GM23248 (cell line): Measurements from ENCODE around the gene RPL29. TPM values are rescaled to one million over a fixed set of nuclear protein-coding genes. Genes with fewer than 3 reads are reported as not detected.
A peak's percentile ranks its signal among the peaks of the same experiment; 100 is the strongest.

Source experiments
- DNase-seq: peaks from one replicate; pipeline ENCODE4 v3.0.0-alpha.2; 2015
- H2AFZ ChIP-seq: fragments of 200-600 bp; sonication (generic); 2 replicates; pipeline ENCODE4 v1.6.1; 2016; ENCODE audit warnings: antibody characterized with exemption
- H3F3A ChIP-seq: fragments of 200-600 bp; sonication (generic); 2 replicates; pipeline ENCODE4 v1.6.1; 2016; ENCODE audit warnings: mild to moderate bottlenecking, antibody characterized with exemption, mixed run types; ENCODE audit not compliant: insufficient read depth
- H3K27ac ChIP-seq: fragments of 200-600 bp; sonication (generic); 2 replicates; pipeline ENCODE4 v1.5.1; 2016; ENCODE audit warnings: mild to moderate bottlenecking
- H3K27me3 ChIP-seq: fragments of 200-600 bp; sonication (generic); replicated peaks from 2 replicates; pipeline ENCODE4 v1.6.1; 2016; ENCODE audit warnings: mild to moderate bottlenecking; ENCODE audit not compliant: insufficient read depth
- H3K36me3 ChIP-seq: fragments of 200-600 bp; sonication (generic); 2 replicates; pipeline ENCODE4 v1.6.1; 2016; ENCODE audit warnings: low read depth, mild to moderate bottlenecking
- H3K4me1 ChIP-seq: fragments of 200-600 bp; sonication (generic); 2 replicates; pipeline ENCODE4 v1.6.1; 2016; ENCODE audit warnings: mild to moderate bottlenecking; ENCODE audit not compliant: insufficient read depth
- H3K4me2 ChIP-seq: fragments of 200-600 bp; sonication (generic); one replicate; pipeline ENCODE4 v1.6.1; 2016; ENCODE audit warnings: mild to moderate bottlenecking; ENCODE audit not compliant: unreplicated experiment
- H3K4me3 ChIP-seq: fragments of 200-600 bp; sonication (generic); 2 replicates; pipeline ENCODE4 v1.5.1; 2016; ENCODE audit warnings: mild to moderate bottlenecking
- H3K79me2 ChIP-seq: fragments of 200-600 bp; sonication (generic); 2 replicates; pipeline ENCODE4 v1.6.1; 2016; ENCODE audit warnings: mild to moderate bottlenecking; ENCODE audit not compliant: insufficient read depth
- H3K9ac ChIP-seq: fragments of 200-600 bp; sonication (generic); 2 replicates; pipeline ENCODE4 v1.6.1; 2016; ENCODE audit warnings: mild to moderate bottlenecking
- H3K9me2 ChIP-seq: fragments of 200-600 bp; sonication (generic); 2 replicates; pipeline ENCODE4 v1.6.1; 2016; ENCODE audit warnings: mixed run types, mild to moderate bottlenecking, moderate library complexity; ENCODE audit not compliant: insufficient read depth
- H3K9me3 ChIP-seq: fragments of 200-600 bp; sonication (generic); one replicate; pipeline ENCODE4 v1.6.1; 2017; ENCODE audit warnings: low read depth
- H4K20me1 ChIP-seq: fragments of 200-600 bp; sonication (generic); 2 replicates; pipeline ENCODE4 v1.6.0; 2016; ENCODE audit not compliant: insufficient read depth
- EZH2 ChIP-seq: fragments of 200-600 bp; sonication (generic); IDR thresholded peaks from 2 replicates; pipeline ENCODE4 v1.6.1; 2018; ENCODE audit warnings: antibody characterized with exemption, mild to moderate bottlenecking; ENCODE audit not compliant: insufficient read depth, poor library complexity, severe bottlenecking
- EZH2phosphoT487 ChIP-seq: fragments of 200-600 bp; sonication (generic); IDR thresholded peaks from 2 replicates; pipeline ENCODE4 v1.6.1; 2018; ENCODE audit warnings: antibody characterized with exemption, moderate library complexity, mild to moderate bottlenecking, low read depth; ENCODE audit not compliant: insufficient read depth
- WGBS, 2 experiments: methylation state at CpG; one replicate each; pipeline ENCODE4 v1.1.6; 2015 to 2017; ENCODE audit warnings: low lambda C conversion rate in 2 of 2, low coverage in 1 of 2; ENCODE audit errors: missing lambda C conversion rate in 2 of 2; 5-methylcytosine and 5-hydroxymethylcytosine counted together
- in situ Hi-C: fragments of 300-500 bp; cut with MboI; formaldehyde crosslinking; loops from 2 replicates; pipeline ENCODE4 v1.15.0; 2020
- polyA plus RNA-seq: library from polyadenylated mRNA; unstranded; fragments of >200 nt; fragmentation: Nextera tagmentation; extraction: Ambion mirVana; gene quantifications from 2 replicates; pipeline ENCODE4 v1.2.1, GENCODE V29; 2016
- total RNA-seq: library from RNA; depleted of rRNA; stranded (reverse); fragments of >200 nt; shearing (Covaris generic); gene quantifications from 2 replicates; pipeline ENCODE4 v1.2.3, GENCODE V29; 2014

Gene RPL29
- total and polyA plus RNA-seq, 2 experiments from 2014 or later, result 690 to 1,164 TPM

DNA sequence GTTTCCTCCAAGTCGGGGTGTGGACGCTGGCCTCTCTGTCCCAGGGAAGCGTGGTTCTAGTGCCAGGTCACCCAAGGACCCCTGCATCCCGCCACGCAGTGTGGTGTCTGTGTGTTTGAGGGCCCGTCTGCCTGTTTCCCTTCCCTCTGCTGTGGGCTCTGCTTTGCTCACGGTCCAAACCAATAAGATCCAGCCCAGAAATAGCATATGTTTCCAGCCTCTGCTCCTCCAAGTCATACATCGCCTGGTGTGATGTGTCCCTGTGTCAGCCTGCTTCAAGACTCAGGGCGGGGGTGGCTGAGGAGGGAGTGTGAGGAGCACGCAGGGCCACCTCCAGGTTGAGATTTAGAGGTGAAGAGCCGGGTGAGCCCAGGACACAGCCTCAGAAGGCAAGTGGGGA is 21.9 kb upstream of the RPL29 start:
- Histone ChIP-seq H3K36me3 (no peaks in the 10 kb centered on the region), H3K4me1 (no peaks in the 10 kb centered on the region), H3K27ac (no peak overlapping the region), H3F3A (no peaks in the 10 kb centered on the region), H3K79me2 (no peaks in the 10 kb centered on the region), H2AFZ (no peak overlapping the region), H3K27me3 (no peaks in the 10 kb centered on the region), H4K20me1 (no peaks in the 10 kb centered on the region), H3K9me3 (no peaks in the 10 kb centered on the region), H3K4me3 (no peak overlapping the region), H3K9ac (no peak overlapping the region), H3K9me2 (no peaks in the 10 kb centered on the region), H3K4me2 (no peak overlapping the region)
- in situ Hi-C loops, result no loop called here
- TF ChIP-seq EZH2phosphoT487 (no peak), EZH2 (no peak)
- peak; percentile 27 for DNase-seq
- 66 to 77% methylated on average over 11 of the region's 11 CpGs for WGBS, 2 experiments

DNA sequence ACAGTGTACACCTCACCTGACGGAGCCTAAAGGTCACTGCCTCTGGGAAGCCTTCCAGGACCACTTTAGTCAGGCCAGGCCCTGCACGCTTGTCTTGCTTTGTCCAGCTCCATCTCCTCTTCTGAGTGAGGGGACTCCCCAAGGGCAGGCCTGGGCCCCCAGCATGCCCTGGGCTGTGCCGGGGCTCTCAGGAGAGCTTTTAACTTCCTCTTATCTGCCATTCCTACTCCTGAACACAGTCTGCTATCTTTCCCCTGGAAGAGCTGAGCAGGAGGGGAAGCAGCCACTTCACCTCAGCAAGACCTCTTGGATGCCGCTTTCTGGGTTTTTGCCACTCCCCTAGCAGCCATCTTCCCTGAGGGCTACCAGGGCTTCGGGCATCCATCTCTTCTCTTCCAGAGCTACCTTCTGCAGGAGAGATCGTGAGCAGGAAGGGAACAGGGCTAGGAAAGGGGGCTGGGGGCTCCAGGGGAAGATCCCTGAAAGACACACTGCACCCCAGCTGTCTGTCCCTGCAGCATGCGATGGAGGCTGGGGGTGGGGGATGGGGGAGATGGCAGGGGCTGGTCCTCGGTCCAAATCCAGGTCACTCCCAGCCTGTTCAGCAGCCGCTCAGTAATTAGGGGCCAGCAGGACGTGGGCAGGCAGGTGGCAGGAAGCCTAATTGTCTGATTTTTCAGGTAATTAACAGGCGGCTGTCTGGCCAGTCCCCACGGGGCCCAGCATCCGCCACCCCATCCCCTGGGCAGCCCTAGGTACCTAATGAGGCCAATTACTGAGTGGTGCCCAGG is 19.9 kb upstream of the RPL29 start:
- WGBS, 2 experiments, result 79 to 82% methylated on average over 12 to 13 of the region's 13 CpGs
- no peak overlapping the region for H3K27ac ChIP-seq
- H4K20me1 ChIP-seq, result no peaks in the 10 kb centered on the region
- TF ChIP-seq EZH2phosphoT487 (no peak), EZH2 (no peak)
- H3K27me3 ChIP-seq, result no peaks in the 10 kb centered on the region
- H3K4me3 ChIP-seq, result no peak overlapping the region
- H3K4me2 ChIP-seq, result no peak overlapping the region
- no peak overlapping the region for H3K9ac ChIP-seq
- in situ Hi-C loops, result no loop called here
- DNase-seq, result no peak
- H3K4me1 ChIP-seq, result no peaks in the 10 kb centered on the region
- no peaks in the 10 kb centered on the region for H3K79me2 ChIP-seq
- H2AFZ ChIP-seq, result no peak overlapping the region
- no peaks in the 10 kb centered on the region for H3K9me3 ChIP-seq
- no peaks in the 10 kb centered on the region for H3F3A ChIP-seq
- no peaks in the 10 kb centered on the region for H3K9me2 ChIP-seq
- H3K36me3 ChIP-seq, result no peaks in the 10 kb centered on the region

DNA sequence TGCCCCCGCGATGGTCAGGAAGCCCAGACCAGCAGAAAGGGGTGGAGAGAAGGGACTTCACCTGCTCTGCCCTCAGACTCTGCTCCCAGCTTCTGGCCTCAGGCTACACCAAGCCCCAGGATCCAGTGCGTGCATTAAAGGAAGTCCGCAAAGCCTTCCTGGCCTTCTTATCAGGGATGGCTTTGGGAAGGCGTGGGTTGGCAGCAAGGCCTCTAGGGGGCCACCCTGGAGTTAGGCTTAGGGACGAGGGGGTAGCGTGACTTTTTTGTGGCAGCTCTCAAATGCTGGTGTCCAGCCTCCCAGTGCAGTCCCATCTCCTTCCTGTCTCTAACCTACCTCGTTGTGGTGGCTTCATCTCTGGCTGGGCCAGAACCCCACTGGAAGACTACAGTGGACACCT is 18.9 kb upstream of the RPL29 start:
- Histone ChIP-seq H3K4me2 (no peak overlapping the region), H3K9me3 (no peaks in the 10 kb centered on the region), H2AFZ (no peak overlapping the region), H3K27ac (no peak overlapping the region), H3K4me1 (no peaks in the 10 kb centered on the region), H3K79me2 (no peaks in the 10 kb centered on the region), H3K9ac (no peak overlapping the region), H3K36me3 (no peaks in the 10 kb centered on the region), H4K20me1 (no peaks in the 10 kb centered on the region), H3K27me3 (no peaks in the 10 kb centered on the region), H3K9me2 (no peaks in the 10 kb centered on the region), H3F3A (no peaks in the 10 kb centered on the region), H3K4me3 (no peak overlapping the region)
- peak; percentile 33 for DNase-seq
- in situ Hi-C loops, result no loop called here
- TF ChIP-seq EZH2, result no peak
- no peak for TF ChIP-seq EZH2phosphoT487
- 92 to 93% methylated on average over 8 of the region's 8 CpGs for WGBS, 2 experiments

DNA sequence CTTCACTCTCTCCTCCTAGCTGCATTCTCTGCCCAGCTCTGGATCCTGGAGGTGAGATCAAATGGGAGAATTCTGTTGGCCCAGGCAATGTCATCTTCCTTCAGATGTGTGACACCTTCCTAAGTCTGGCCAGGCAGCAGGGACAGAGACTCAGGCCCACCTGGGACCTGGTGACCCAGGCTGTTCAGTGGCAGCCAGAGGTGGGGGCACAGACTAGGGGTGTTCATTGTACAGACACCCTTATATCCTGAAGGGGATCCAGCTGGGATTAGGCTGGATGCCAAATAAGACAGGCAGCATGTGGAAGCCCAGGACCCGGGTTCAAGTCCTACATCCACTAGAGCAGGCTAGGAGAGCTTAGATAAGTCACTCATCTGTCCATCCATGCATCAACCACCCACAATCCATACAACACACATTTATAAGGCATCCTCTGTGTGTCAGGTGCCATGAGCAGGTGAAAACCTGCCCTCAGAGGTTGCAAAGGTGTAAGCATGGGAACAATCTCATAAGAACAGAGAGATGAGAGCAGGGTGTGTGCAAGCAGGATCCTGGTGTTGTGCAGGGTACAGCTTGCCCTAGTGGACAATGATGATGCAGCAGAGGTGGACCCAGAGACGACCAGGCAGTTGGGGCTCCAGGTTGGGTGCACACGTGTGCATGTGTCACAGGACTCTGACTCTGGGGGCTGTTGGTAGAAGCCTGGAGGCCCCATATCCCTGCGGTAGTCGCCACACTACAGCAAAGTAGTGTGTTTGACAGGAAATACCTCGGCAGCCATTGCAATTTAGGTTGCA is 18.3 kb upstream of the RPL29 start:
- no peak overlapping the region for H3K27ac ChIP-seq

More for the DNA sequence above, 18.3 kb upstream of the RPL29 start:
- no peak for DNase-seq
- no peaks in the 10 kb centered on the region for H4K20me1 ChIP-seq
- no peak overlapping the region for H3K4me2 ChIP-seq
- H3K4me3 ChIP-seq, result no peak overlapping the region
- H3K36me3 ChIP-seq, result no peaks in the 10 kb centered on the region
- no peaks in the 10 kb centered on the region for H3K9me3 ChIP-seq
- in situ Hi-C loops, result no loop called here
- no peaks in the 10 kb centered on the region for H3K27me3 ChIP-seq
- H3K79me2 ChIP-seq, result no peaks in the 10 kb centered on the region
- no peak overlapping the region for H3K9ac ChIP-seq
- H3K4me1 ChIP-seq, result no peaks in the 10 kb centered on the region
- no peak overlapping the region for H2AFZ ChIP-seq
- no peak for TF ChIP-seq EZH2
- no peak for TF ChIP-seq EZH2phosphoT487
- 79 to 80% methylated on average over 6 of the region's 6 CpGs for WGBS, 2 experiments
- no peaks in the 10 kb centered on the region for H3F3A ChIP-seq
- no peaks in the 10 kb centered on the region for H3K9me2 ChIP-seq
